Stimulated activated CD4-positive, alpha-beta T cell treated with anti-CD3 and anti-CD28 coated beads, Interleukin-15, amount 100 ng/mL, for 1 hour (primary cell): ENCODE results near the gene NEDD4L.
"Not testable (repeated sequence)": the region's sequence is repeated elsewhere in the genome, so short reads cannot be mapped to it uniquely, and the experiment has no call there.

Source experiments
- DNase-seq, 2 donors: peaks; one replicate each; pipeline ENCODE4 v3.0.0-alpha.2; 2020; ENCODE audit warnings: low read depth in 1 of 2, low spot score in 1 of 2

The NEDD4L gene

GRCh38 chr18:58148954-58149471 is 105.0 kb downstream of the NEDD4L start:
- DNase-seq = no peak

- DNase-seq = no peak
Observed at GRCh38 chr18:58150772-58151171, 106.7 kb downstream of the NEDD4L start.

- no peak for DNase-seq
Observed at GRCh38 chr18:58152216-58152615, 108.2 kb downstream of the NEDD4L start.

GRCh38 chr18:58152891-58153290 is 108.9 kb downstream of the NEDD4L start:
- DNase-seq = no peak

GRCh38 chr18:58156516-58156915 is 112.5 kb downstream of the NEDD4L start:
- no peak for DNase-seq

- no peak for DNase-seq
Observed at GRCh38 chr18:58157237-58157636, 113.2 kb downstream of the NEDD4L start.

GRCh38 chr18:58158008-58158407 is 114.0 kb downstream of the NEDD4L start:
- DNase-seq = no peak

GRCh38 chr18:58158459-58158858 is 114.4 kb downstream of the NEDD4L start:
- DNase-seq = no peak

GRCh38 chr18:58161659-58162058 is 117.6 kb downstream of the NEDD4L start:
- DNase-seq = no peak

- DNase-seq = no peak
Observed at GRCh38 chr18:58162127-58162526, 118.1 kb downstream of the NEDD4L start.

GRCh38 chr18:58163004-58163590 is 119.1 kb downstream of the NEDD4L start:
- DNase-seq = no peak

GRCh38 chr18:58166278-58166844 is 122.3 kb downstream of the NEDD4L start:
- DNase-seq = no peak

GRCh38 chr18:58167073-58167472 is 123.0 kb downstream of the NEDD4L start:
- no peak for DNase-seq

- no peak for DNase-seq
Observed at GRCh38 chr18:58168221-58168620, 124.2 kb downstream of the NEDD4L start.

- DNase-seq = no peak
Observed at GRCh38 chr18:58168993-58169392, 125.0 kb downstream of the NEDD4L start.

GRCh38 chr18:58169472-58169871 is 125.4 kb downstream of the NEDD4L start:
- DNase-seq = no peak

- not testable (repeated sequence) for DNase-seq
Observed at GRCh38 chr18:58170036-58170435, 126.0 kb downstream of the NEDD4L start.

GRCh38 chr18:58172031-58172430 is 128.0 kb downstream of the NEDD4L start:
- no peak for DNase-seq

GRCh38 chr18:58174285-58174684 is 130.3 kb downstream of the NEDD4L start:
- DNase-seq = no peak

- DNase-seq = no peak
Observed at GRCh38 chr18:58175122-58175785, 131.2 kb downstream of the NEDD4L start.

- no peak for DNase-seq
Observed at GRCh38 chr18:58175786-58176176, 131.8 kb downstream of the NEDD4L start.

GRCh38 chr18:58177004-58177717 is 133.1 kb downstream of the NEDD4L start:
- no peak for DNase-seq
